Measurements from ENCODE around the gene RFWD3.

RFWD3 gene

GRCh38 chr16:74698222-74698621, 31.5 kb upstream of the RFWD3 start:
- no peak overlapping the region for H3K27ac ChIP-seq (ENCODE audit: low read length)
- peaks cover 7% of the 10 kb centered on the region for H3K36me3 ChIP-seq (ENCODE audit: insufficient read depth, low read length)
- H2AFZ ChIP-seq (ENCODE audit: low read depth, low read length) = no peak overlapping the region
- DNase-seq (no peak), ATAC-seq (ENCODE audit: insufficient read depth, low read depth) (no peak)
- peaks cover 30% of the 10 kb centered on the region for H3K4me1 ChIP-seq (ENCODE audit: insufficient read depth, low read length)
- no peaks in the 10 kb centered on the region for H3K27me3 ChIP-seq (ENCODE audit: insufficient read depth, low read length, poor library complexity)
- no peaks in the 10 kb centered on the region for H3K9me3 ChIP-seq (ENCODE audit: insufficient read depth, low read length, severe bottlenecking)
- H3K79me2 ChIP-seq (ENCODE audit: insufficient read depth, low read length) = 0 out of 2 replicates have a peak, but pooled peaks cover 4% of the 10 kb centered on the region
- no peaks in the 10 kb centered on the region for H4K20me1 ChIP-seq (ENCODE audit: insufficient read depth, low read length)
- no peak overlapping the region for H3K4me3 ChIP-seq (ENCODE audit: low read depth in 1 of 2, low read length in 2 of 2)
- H3K9ac ChIP-seq (ENCODE audit: low read depth, low read length) = no peak overlapping the region; the same call in 1 of the 2 replicates
- peak overlapping the region; percentile 24 for H3K4me2 ChIP-seq (ENCODE audit: insufficient read depth, low read length)
- TF ChIP-seq CTCF (IDR thresholded peaks at IDR 0.05; ENCODE audit: borderline replicate concordance, extremely low read depth, low read length, poor library complexity, severe bottlenecking) (no peak), EZH2 (IDR thresholded peaks at IDR 0.05; ENCODE audit: borderline replicate concordance, low read depth, low read length, severe bottlenecking) (no peak)

DNA sequence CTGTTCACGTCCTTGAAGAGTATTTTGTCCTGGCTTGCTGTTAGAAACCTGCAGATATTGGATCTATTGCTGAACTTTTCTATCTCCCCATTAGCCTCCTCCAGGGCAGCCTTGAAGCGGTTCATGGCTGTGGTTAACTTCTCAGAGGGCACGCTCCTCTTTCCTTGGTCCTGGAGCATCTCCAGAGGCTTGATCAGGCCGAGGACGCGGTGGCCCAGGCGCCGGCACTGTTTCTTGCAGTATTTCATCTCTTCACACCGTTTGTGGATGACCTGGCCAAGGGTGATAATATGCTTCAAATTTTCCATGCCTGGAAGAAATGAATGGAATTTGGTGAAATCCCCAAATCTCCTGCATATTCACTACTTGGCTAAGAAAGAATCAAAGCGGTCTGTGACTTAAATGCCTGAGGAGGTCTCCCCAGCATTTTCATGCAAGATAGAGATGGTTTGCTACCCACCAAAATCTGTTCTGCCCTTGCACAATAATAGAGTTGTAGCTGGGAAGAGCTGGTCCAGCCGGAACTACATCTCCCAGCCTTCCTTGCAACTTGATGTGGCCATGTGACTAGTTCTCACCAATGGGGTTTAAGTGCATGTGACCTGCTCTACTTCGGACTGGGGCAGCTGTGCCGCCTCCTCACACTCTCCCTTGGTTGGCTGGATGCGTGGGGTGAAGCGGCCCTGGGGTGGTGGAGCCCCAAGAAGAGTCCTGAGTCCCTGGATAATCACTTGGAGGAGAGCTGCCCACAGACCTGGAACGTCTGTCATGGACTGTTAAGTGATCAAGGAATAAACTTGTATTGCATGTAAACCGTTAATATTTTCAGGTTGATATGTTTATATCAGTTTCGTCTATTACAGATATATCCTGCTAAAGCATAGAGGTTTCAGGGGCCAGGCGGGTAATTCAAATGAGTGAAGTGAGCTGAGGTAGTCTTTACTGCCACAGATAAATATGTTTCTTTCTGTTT, 29.1 kb upstream of the RFWD3 start:
- no peak for TF ChIP-seq CTCF (IDR thresholded peaks at IDR 0.05; ENCODE audit: borderline replicate concordance, extremely low read depth, low read length, poor library complexity, severe bottlenecking)
- H3K36me3 ChIP-seq (ENCODE audit: insufficient read depth, low read length) = peaks cover 17% of the 10 kb centered on the region
- H3K4me1 ChIP-seq (ENCODE audit: insufficient read depth, low read length) = peaks cover 23% of the 10 kb centered on the region
- DNase-seq (peak; percentile 63), ATAC-seq (ENCODE audit: insufficient read depth, low read depth) (peak; percentile 66)
- H3K79me2 ChIP-seq (ENCODE audit: insufficient read depth, low read length) = 0 out of 2 replicates have a peak, but pooled peaks cover 4% of the 10 kb centered on the region
- H3K27ac ChIP-seq (ENCODE audit: low read length) = no peak overlapping the region
- H3K9me3 ChIP-seq (ENCODE audit: insufficient read depth, low read length, severe bottlenecking) = no peaks in the 10 kb centered on the region
- no peak overlapping the region for H2AFZ ChIP-seq (ENCODE audit: low read depth, low read length)
- peak overlapping the region; percentile 27; the same call in 1 of the 2 replicates for H3K4me2 ChIP-seq (ENCODE audit: insufficient read depth, low read length)
- no peaks in the 10 kb centered on the region for H3K27me3 ChIP-seq (ENCODE audit: insufficient read depth, low read length, poor library complexity)
- H4K20me1 ChIP-seq (ENCODE audit: insufficient read depth, low read length) = no peaks in the 10 kb centered on the region
- no peak overlapping the region for H3K4me3 ChIP-seq (ENCODE audit: low read depth in 1 of 2, low read length in 2 of 2)
- no peak overlapping the region for H3K9ac ChIP-seq (ENCODE audit: low read depth, low read length)

DNA sequence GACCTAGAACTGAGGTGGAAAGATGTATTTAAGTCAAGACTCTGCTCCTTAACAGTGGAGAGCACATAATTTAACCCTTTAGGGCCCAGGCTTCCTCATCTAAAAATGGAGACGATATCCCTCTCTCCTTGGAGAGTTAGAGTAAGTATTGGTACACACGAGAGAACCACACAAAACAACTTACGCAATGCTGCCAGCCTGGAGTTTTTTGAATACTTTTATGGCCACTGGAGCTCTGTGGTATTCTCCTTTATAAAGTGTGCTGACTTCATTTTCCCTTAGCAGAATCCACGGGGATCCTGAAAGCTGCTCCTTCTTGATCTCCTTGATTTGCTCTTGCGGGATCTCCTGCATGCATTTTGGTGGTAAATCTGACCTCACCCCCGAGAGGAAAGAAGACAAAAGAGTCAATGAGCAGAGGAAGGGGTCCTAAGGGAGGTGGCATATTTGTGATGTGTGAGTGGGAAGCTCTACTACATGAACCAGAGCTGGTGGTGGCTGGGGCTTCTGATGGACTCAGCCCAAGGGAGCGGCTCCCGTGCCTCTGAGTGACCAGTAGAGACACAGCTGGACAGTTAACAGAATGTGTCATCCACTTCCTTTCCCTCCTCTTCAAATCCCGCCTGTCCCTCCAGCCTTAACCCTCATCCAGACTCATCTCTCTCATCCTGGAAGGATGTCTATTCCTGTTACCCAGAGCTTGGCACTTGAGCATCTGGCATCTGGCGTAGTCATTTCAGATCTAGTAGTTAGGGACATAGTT, 24.6 kb upstream of the RFWD3 start:
- TF ChIP-seq EZH2 (IDR thresholded peaks at IDR 0.05; ENCODE audit: borderline replicate concordance, low read depth, low read length, severe bottlenecking) = no peak
- no peak for TF ChIP-seq CTCF (IDR thresholded peaks at IDR 0.05; ENCODE audit: borderline replicate concordance, extremely low read depth, low read length, poor library complexity, severe bottlenecking)
- Histone ChIP-seq H2AFZ (ENCODE audit: low read depth, low read length) (no peak overlapping the region), H3K27ac (ENCODE audit: low read length) (no peak overlapping the region), H4K20me1 (ENCODE audit: insufficient read depth, low read length) (no peaks in the 10 kb centered on the region), H3K4me1 (ENCODE audit: insufficient read depth, low read length) (no peaks in the 10 kb centered on the region; the same call in 1 of the 2 replicates), H3K36me3 (ENCODE audit: insufficient read depth, low read length) (peaks cover 27% of the 10 kb centered on the region), H3K4me3 (ENCODE audit: low read depth in 1 of 2, low read length in 2 of 2) (no peak overlapping the region), H3K27me3 (ENCODE audit: insufficient read depth, low read length, poor library complexity) (no peaks in the 10 kb centered on the region), H3K9ac (ENCODE audit: low read depth, low read length) (no peak overlapping the region), H3K4me2 (ENCODE audit: insufficient read depth, low read length) (no peak overlapping the region), H3K79me2 (ENCODE audit: insufficient read depth, low read length) (no peaks in the 10 kb centered on the region), H3K9me3 (ENCODE audit: insufficient read depth, low read length, severe bottlenecking) (no peaks in the 10 kb centered on the region)
- no peak for ATAC-seq (ENCODE audit: insufficient read depth, low read depth)
- DNase-seq = no peak
